ENCODE data around the gene RASA4B.
A peak's percentile ranks its signal among the peaks of the same experiment; 100 is the strongest.

The RASA4B gene

DNA sequence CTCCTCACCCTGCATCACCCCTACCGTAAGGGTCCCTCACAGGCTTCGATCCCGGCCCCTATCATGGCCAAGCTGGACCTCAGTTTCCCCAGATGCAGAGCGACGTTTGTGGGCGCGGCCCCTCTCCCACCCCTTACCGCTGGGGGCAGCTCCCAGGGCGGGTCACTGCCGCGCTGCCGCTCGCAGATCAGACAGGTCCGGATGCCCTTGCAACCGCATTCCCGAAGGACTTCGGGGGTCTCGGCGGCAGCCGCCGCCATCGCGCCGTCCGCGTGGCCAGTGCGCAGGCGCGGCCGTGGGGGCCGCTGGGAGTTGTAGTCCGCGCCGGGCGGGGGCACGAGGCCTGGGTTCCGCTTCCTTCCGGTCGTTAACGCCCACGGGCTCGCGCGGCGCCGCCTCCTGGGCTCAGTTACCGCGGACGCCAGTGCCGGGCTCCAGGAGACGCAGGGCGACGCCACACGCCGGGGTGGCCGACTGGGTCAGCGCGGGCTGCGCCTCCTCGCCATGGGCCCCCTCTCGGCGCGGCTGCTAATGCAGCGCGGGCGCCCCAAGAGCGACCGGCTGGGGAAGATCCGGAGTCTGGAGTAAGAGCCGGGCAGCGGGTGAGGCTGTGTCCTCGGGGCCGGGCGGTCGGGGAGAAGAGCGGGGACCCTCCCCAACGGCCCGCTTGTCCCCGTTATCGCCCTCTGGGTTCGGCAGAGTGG lies 52.8 kb downstream of the RASA4B start, which contains the start of the genes ALKBH4 and LRWD1:
ALKBH4 (minus strand) TSS at position 287 of the 704 bp plus-strand sequence; CDS start at position 260, 27 bp downstream.
LRWD1 (plus strand) TSS at position 408 of the 704 bp plus-strand sequence; CDS start at position 505, 97 bp downstream.
- peak within 1 kb of the TSS; percentile 100 for H3K4me3 ChIP-seq (ENCODE audit: low read depth, low read length)
- DNase-seq (ENCODE audit: low read depth) = peak; percentile 90
- TF ChIP-seq, protein P1, sequence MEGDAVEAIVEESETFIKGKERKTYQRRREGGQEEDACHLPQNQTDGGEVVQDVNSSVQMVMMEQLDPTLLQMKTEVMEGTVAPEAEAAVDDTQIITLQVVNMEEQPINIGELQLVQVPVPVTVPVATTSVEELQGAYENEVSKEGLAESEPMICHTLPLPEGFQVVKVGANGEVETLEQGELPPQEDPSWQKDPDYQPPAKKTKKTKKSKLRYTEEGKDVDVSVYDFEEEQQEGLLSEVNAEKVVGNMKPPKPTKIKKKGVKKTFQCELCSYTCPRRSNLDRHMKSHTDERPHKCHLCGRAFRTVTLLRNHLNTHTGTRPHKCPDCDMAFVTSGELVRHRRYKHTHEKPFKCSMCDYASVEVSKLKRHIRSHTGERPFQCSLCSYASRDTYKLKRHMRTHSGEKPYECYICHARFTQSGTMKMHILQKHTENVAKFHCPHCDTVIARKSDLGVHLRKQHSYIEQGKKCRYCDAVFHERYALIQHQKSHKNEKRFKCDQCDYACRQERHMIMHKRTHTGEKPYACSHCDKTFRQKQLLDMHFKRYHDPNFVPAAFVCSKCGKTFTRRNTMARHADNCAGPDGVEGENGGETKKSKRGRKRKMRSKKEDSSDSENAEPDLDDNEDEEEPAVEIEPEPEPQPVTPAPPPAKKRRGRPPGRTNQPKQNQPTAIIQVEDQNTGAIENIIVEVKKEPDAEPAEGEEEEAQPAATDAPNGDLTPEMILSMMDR (conservative IDR thresholded peaks at IDR 0.05; ENCODE audit: low read depth, low read length) = no peak

DNA sequence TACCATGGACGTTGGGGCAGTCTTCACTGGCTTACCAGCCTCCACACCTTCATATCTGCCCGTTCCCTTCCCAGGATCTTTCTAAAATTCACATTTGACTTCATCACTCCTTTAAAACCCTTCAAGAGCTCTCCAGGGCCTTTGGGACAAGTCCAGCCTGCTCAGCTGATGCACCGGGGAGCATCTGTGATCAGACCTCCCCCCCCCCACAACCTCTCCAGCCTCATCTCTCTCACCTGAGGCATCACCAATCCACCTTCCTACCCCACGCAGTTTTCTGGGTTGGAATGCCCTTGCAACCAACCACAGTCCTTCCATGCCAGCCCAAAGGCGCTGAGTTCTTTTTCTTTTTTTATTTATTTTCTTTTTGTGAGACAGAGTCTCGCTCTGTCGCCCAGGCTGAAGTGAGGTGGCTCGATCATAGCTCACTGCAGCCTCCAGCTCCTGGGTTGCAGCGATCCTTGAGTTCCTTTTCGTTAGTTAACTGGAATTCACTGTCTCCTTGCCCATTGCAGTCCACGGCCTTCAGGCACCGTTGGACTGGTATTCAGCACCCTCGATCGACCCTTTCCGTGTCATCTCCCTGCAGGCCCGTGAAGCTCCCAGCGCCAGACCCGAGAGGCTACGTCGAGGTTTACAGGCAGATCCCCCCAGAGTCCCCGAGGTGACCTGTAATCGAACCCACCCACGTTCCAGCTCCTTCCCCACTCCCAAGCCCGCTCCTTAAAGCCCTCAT lies 53.6 kb downstream of the RASA4B start:
- TF ChIP-seq, protein P1 (conservative IDR thresholded peaks at IDR 0.05; ENCODE audit: low read depth, low read length) = no peak
- peak overlapping the region; percentile 100 for H3K4me3 ChIP-seq (ENCODE audit: low read depth, low read length)
- DNase-seq (ENCODE audit: low read depth) = peak; percentile 40

DNA sequence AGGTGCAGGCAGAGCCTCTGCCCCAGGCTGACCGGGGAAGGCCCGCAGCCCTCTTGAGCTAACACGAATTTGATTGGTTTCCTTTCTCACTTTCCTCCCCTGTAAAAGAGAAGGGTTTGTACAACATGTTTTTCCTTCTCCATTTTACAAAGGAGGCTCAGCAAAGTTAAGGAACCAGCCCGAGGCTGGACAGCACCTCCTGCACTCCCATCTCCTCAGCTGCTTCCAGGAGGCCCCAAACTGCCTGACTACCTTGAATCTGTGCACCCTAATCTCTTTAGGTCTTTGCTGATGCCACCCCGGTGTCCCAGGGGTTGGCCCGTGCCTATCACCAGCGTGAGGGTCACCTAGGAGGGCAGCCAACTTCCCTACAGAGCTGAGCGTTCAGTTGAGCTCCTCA lies 57.1 kb downstream of the RASA4B start:
- DNase-seq (ENCODE audit: low read depth) = no peak
- TF ChIP-seq, protein P1 (conservative IDR thresholded peaks at IDR 0.05; ENCODE audit: low read depth, low read length) = no peak
- no peak overlapping the region for H3K4me3 ChIP-seq (ENCODE audit: low read depth, low read length)

DNA sequence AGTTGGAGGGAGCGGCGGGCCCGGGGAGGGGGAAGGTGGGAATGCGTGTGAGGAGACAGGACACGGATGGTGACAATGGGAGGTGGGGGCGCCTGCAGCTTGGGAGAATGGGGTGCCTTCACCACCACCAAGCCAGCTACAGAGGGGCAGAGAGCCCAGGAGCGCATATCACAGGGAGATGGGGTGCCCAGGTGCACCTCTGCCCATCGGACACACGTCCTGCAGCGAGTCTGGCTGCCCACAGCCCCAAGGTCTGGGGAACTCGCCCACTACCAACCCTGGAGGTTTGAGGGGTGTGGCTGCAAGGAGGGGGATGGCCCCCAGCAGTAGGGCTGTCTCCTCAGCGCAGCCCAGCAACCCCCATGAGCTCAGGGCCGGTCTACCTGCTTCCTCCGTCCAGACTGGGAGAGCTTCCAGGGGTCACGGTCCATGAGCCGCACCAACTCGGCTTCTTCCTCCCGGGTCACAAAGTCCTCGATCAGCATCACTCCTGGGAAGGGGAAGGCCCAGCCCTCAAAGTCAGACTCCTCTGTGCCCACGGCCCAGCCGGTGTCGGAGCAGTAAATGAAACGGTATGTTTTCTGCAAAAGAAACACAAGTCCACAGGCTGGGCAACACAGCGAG lies 58.2 kb downstream of the RASA4B start:
- no peak overlapping the region for H3K4me3 ChIP-seq (ENCODE audit: low read depth, low read length)
- TF ChIP-seq, protein P1 (conservative IDR thresholded peaks at IDR 0.05; ENCODE audit: low read depth, low read length) = no peak
- no peak for DNase-seq (ENCODE audit: low read depth)

DNA sequence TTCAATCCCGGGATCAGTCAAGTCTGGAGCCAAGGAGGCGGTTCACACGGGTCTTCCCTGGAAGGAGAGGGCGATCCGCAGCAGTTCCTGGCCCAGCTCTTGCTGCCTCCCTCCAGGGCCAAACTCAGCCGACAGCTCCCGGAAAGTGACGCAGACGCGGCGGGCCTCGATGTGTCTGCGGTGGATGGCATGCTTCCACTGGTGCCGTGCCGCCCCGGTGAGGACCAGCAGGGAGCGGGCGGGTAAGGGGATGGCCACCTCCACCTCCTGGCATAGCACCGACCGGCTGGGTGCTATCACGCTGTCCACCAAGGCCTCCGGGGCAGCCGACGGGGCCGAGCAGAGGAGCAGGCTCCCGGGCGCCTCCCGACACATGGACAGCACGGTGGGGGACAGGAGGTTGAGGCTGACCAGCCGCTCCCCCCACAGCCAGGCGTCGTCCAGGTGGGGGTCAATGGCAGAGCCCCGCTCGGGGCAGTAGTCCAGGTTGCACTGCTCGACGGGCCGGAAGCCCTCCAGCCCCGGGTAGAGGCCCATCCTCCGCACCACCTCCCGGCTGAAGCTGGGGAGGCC lies 60.1 kb downstream of the RASA4B start:
- no peak overlapping the region for H3K4me3 ChIP-seq (ENCODE audit: low read depth, low read length)
- no peak for DNase-seq (ENCODE audit: low read depth)
- TF ChIP-seq, protein P1 (conservative IDR thresholded peaks at IDR 0.05; ENCODE audit: low read depth, low read length) = no peak

DNA sequence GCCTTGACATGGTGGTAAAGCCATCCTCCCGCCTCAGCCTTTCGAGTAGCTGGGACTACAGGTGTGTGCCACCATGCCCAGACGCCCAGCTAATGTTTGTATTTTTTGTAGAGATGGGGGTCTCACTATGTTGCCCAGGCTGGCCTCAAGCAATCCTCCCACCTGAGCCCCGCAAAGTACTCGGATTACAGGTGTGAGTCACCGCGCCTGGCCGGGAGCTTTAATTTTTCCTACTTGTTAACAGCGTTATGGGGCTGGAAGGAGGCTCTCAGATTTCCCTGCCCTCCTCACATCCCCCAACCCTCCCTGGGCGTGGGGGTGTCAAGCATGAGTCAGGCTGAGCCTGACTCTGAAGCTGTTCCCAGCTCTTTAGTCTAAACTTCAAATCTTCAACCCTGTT lies 61.2 kb downstream of the RASA4B start:
- no peak overlapping the region for H3K4me3 ChIP-seq (ENCODE audit: low read depth, low read length)
- TF ChIP-seq, protein P1 (conservative IDR thresholded peaks at IDR 0.05; ENCODE audit: low read depth, low read length) = no peak
- peak; percentile 29 for DNase-seq (ENCODE audit: low read depth)

Measured in choroid plexus epithelial cell (primary cell).